GM21381 (cell line): ENCODE measurements around the gene NOL9.

Experiments used
- ATAC-seq: cut with Tn5 transposase; IDR thresholded peaks from one replicate; pipeline ENCODE4 v1.9.1; 2021; ENCODE audit warnings: mild to moderate bottlenecking, moderate library complexity; ENCODE audit not compliant: unreplicated experiment

Gene NOL9

GRCh38 chr1:6526316-6526715 lies 28.0 kb downstream of the NOL9 start:
- ATAC-seq: no peak

DNA sequence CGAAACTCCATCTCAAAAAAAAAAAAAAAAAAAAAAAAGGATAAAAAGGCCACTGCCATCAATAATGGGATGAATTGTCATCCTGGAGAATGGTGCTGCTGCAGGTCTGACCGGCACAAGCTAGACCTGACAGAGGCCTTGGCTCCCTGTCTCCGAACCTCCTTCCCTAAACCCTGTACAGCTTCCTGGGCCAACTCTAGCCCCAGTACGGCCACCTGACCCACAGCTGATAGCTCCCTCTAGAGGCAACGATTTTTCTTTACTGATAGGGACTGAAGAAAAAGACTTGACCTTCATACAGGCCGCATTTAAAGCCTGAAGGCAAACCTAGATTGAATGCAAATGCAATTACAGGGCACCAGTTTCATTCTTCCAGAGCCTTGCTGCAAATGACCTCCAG lies 30.7 kb downstream of the NOL9 start:
- ATAC-seq: no peak

DNA sequence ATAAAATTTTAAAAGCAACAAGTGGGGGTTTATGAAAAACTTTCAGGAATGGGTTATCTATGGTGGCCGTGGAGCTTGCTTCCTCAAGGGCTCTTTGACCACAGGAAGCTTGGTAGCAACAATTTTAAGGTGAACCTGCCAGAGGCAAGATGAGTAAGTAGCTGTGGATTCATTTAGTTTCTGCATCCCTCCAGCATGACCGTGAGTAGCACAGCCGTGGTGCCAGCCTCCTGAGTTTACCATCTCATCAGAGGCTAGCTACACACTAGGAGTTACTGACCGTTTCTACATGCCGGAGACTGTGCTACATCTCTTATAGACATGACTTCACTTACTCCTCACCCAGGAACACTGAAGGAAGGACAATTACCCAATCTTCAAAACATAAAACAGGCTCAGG lies 32.8 kb downstream of the NOL9 start:
- ATAC-seq: no peak

- ATAC-seq: no peak
Measured at GRCh38 chr1:6519935-6520671, 34.2 kb downstream of the NOL9 start.

DNA sequence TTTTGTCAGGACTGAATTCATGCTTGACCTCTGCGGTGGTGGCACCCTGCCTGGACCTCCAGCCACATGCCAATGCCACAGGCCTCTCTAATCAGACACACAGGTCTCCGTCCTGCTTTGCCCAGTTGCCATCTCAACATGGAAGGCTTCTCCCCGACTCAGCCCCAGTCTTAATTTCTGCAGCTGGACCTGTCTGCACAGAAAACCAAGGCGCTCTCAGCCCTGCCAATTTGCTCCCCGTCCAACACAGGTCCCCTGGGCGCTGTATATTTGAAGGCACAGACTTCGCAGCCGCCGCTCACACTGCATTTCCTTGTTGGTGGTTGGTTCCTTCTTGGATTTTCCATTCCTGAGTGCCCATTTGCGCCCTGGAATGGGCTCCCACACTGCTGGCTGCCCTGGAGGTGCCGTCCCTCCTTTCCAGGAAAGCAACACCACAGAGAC lies 34.8 kb downstream of the NOL9 start:
- no peak for ATAC-seq

- ATAC-seq: no peak
Measured at GRCh38 chr1:6517435-6517851, 36.9 kb downstream of the NOL9 start.

GRCh38 chr1:6515771-6516170 lies 38.5 kb downstream of the NOL9 start:
- no peak for ATAC-seq

DNA sequence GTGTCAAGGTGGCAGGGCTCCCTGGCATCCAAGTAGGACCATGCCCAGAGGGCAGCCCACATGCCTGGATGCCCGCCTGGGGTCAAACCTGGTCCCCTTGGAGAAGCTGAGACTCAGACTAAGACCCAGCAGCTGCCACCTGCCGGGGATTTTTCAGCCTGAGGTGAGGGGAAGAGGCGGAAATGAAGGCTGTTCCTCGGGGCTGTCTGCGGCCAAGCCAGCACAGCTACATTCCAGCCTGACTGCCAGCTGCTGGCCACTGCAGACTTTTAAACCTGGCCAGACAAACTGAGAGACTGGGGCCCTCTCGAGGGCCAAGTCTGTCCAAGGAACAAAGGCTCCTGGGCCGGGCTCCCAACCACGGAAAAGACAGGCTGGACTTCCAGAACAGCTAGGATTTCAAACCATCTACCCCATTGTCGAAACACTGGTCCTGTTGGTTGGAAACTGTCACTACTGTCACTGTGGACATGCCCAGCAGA lies 41.0 kb downstream of the NOL9 start:
- ATAC-seq: no peak

GRCh38 chr1:6512908-6513280 lies 41.4 kb downstream of the NOL9 start:
- no peak for ATAC-seq

GRCh38 chr1:6512245-6512907 lies 41.9 kb downstream of the NOL9 start:
- ATAC-seq: no peak

GRCh38 chr1:6511561-6512244 lies 42.6 kb downstream of the NOL9 start:
- ATAC-seq: no peak

DNA sequence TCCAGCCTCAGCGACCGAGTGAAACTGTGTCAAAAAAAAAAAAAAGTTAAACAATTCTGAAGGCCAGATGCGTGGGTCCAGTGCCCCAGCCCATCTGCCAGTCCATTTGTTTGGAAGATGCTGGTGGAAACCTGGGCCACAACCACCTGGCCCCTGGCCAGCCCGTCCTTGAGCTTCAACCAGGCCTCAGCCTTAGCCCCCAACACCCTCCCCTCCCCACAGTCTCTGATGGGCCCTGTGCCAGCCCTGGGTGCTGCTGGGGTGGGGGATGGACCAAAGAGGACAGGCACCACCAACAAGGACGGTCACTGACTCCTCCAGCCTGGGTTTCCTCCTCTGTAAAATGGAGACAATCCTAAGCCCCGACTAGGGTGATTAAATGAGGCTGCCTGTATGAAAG lies 43.3 kb downstream of the NOL9 start:
- ATAC-seq: no peak

DNA sequence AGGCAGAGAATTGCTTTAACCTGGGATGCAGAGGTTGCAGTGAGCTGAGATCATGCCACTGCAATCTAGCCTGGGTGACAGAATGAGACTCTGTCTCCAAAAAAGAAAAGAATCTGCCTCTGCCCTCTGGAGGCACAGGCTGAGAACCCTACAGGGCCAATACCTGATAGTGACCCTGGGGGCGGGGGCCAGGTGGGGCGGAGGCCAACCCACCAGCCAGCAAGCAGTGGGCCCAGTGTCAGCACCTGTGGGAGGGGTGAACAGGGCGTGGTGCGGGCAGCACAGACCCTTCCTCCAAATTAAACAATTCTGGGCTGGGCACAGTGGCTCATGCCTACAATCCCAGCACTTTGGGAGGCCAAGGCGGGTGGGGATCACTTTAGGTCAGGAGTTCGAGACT lies 43.8 kb downstream of the NOL9 start:
- ATAC-seq: no peak

DNA sequence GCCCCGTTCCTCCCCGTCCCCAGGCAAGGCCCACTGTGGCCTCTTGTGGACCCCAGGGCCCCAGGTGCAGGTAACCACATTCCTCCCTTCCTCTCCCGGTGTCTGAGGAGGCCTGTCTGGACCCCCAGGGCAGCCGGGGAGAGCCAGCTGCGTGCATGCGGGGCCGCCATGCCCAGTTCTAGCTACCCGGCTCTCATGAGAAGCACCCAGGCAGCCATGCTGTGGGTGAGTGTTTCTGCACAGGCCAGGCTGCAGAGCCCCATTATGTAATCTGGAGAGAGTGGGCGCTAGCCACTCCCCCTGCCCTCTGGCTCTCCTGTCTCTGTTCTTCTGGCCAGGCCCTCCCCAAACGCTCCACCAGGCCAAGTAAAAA lies 44.4 kb downstream of the NOL9 start:
- ATAC-seq: no peak

GRCh38 chr1:6509220-6509918 lies 44.9 kb downstream of the NOL9 start:
- no peak for ATAC-seq

DNA sequence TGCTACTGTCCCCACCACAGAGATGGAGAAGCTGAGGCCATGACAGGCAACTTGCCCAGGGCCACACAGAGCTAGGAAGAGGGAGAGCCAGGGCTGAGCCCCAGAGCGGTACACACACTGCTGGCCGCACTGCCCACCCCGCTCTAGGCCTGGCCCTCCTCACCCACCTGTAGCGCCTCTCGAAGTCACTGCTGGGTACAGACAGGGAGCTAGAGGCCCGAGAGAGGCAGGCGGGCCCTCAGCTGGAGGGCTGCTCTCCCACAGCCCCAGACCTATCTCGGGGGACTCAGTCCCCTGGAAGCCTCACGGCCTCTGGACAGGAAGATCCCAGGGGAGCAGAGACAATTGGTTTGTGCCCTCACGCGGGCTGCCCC lies 45.5 kb downstream of the NOL9 start:
- no peak for ATAC-seq

- no peak for ATAC-seq
Measured at GRCh38 chr1:6508154-6508815, 46.0 kb downstream of the NOL9 start.

DNA sequence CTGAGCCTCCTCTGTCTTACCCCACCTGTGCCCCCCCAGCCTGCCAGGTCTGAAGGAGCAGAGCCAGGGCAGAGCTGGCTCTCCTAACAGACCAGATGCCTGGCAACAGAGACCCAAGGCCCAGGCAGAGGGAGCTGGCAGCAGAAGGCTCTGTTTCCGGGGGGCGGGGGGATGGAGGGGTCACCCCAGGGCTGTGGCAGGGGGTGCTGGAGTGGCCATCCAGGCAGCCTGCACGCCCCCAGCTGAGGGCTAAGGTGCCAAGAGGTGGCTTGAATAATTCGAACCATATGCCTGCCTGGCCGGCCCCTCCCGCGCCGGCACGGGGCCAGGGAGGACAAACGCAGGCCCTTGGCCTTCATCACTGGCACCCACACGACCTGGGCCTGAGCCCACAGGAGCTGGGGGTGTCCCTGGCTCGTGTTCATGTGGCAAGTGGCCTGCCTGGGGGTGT lies 46.8 kb downstream of the NOL9 start:
- no peak for ATAC-seq

GRCh38 chr1:6507037-6507428 lies 47.3 kb downstream of the NOL9 start:
- no peak for ATAC-seq

- ATAC-seq: no peak
Measured at GRCh38 chr1:6506210-6507036, 47.9 kb downstream of the NOL9 start.
